OCI-LY3 (cell line): ENCODE measurements around the gene TMEM163.

Source experiments
- EZH2phosphoT487 ChIP-seq: fragments of 200-600 bp; shearing (Covaris generic); IDR thresholded peaks from 2 replicates; pipeline ENCODE4 v1.6.1; 2018; ENCODE audit warnings: antibody characterized with exemption, mixed run types, low read depth
- TF ChIP-seq, protein P1 (sequence below): fragments of 200-600, 300-600 bp; sonication (generic); IDR thresholded peaks from 2 replicates; pipeline ENCODE4 v1.5.1; 2014; ENCODE audit warnings: antibody characterized with exemption, low read length, low read depth

DNA sequence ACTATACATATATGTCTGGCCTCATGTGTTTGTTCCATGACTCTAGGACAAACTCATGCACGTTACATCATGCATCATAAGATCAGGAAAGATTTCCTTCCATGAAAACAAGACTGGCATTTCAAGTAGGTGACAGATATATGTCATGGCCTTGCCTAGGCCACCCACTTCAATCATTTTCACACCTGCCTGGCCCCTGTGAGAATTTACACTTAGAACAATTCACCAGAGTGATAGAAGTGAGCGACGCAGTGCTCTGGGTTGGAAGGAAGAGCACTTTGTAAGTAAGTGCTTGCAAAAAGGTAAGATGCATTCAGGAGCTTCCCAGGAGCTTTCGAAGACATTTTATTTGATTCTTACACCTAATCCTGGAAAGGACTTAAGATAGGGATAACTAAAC is 39.5 kb downstream of the TMEM163 start:
- TF ChIP-seq, protein P1, sequence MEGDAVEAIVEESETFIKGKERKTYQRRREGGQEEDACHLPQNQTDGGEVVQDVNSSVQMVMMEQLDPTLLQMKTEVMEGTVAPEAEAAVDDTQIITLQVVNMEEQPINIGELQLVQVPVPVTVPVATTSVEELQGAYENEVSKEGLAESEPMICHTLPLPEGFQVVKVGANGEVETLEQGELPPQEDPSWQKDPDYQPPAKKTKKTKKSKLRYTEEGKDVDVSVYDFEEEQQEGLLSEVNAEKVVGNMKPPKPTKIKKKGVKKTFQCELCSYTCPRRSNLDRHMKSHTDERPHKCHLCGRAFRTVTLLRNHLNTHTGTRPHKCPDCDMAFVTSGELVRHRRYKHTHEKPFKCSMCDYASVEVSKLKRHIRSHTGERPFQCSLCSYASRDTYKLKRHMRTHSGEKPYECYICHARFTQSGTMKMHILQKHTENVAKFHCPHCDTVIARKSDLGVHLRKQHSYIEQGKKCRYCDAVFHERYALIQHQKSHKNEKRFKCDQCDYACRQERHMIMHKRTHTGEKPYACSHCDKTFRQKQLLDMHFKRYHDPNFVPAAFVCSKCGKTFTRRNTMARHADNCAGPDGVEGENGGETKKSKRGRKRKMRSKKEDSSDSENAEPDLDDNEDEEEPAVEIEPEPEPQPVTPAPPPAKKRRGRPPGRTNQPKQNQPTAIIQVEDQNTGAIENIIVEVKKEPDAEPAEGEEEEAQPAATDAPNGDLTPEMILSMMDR: no peak
- no peak for TF ChIP-seq EZH2phosphoT487
